RCC 7860 (cell line): ENCODE data around the gene RTF2.

Source experiments
- DNase-seq: peaks from one replicate; pipeline ENCODE4 v3.0.0-alpha.2; 2015; ENCODE audit warnings: low spot score
- FAIRE-seq: peaks from 2 replicates; lab custom pipeline; 2012; peaks lifted over from hg19 to GRCh38; lab: Jason Lieb, UNC

Gene RTF2

DNA sequence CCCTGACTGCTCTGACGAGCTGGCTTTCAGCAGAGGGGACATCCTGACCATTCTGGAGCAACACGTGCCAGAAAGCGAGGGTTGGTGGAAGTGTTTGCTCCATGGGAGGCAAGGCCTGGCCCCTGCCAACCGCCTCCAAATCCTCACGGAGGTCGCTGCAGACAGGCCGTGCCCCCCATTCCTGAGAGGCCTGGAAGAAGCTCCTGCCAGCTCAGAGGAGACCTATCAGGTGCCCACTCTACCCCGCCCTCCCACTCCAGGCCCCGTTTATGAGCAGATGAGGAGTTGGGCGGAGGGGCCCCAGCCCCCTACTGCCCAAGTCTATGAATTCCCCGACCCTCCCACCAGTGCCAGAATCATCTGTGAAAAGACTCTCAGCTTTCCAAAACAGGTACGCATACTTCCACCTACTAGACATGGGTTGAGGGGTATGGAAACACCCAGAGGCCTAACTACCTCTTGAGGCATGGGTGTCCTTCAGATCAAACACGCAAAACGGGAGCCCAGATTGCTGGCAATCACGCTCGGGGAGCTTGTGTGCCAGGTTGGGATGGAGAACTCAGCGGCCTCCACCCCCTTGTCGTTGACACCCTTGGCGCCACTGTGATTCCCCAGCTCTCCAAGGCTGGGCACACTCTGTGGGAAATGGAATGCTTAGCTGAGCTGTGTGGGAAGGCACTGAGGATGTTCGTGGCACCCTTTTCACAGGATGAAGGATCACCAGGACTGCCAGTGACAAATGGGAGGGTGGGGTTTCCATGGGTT lies 31.0 kb upstream of the RTF2 start:
- DNase-seq (no peak), FAIRE-seq (no peak)

DNA sequence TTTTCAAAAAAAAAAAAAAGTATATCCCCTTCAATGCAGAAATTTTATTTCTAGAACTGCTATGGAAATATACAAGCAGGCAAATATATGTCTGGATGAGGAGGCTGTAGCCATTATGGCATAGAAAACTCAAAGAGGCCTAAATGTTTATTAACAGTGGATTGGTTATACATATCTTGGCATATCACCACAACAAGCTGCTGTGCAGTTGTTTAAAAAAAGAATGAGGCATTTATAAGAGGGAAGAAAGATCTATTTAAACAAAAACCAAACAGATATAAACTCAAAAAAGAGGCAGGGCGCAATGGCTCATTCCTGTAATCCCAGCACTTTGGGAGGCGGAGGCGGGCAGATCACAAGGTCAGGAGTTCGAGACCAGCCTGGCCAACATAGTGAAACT lies 30.1 kb upstream of the RTF2 start:
- DNase-seq (no peak), FAIRE-seq (no peak)

DNA sequence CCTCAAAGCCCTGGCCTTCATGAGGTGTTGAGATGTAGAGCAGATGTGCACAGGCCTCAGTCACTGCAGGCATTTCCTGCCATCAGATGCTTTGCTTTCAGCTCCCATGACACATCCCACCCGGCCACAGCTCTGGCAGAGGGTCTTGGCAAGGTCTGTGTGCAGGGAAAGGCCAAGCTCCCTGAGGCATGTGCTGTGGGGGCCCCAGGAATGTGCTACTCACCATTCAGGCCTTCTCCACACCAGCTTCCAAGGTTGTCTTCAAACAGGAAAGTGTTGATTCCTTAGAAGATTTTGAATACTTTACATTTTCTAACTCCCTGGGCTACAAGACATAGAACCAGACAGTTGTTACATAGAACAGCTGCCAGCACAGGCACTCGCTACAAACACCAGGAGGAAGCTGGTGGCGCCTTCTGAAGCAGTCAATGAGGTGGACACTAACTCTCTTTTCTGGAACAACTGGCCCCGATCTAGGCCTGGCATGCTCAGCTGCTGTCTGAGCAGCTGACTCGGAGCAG lies 28.6 kb upstream of the RTF2 start:
- no peak for FAIRE-seq
- DNase-seq, result peak; percentile 15

DNA sequence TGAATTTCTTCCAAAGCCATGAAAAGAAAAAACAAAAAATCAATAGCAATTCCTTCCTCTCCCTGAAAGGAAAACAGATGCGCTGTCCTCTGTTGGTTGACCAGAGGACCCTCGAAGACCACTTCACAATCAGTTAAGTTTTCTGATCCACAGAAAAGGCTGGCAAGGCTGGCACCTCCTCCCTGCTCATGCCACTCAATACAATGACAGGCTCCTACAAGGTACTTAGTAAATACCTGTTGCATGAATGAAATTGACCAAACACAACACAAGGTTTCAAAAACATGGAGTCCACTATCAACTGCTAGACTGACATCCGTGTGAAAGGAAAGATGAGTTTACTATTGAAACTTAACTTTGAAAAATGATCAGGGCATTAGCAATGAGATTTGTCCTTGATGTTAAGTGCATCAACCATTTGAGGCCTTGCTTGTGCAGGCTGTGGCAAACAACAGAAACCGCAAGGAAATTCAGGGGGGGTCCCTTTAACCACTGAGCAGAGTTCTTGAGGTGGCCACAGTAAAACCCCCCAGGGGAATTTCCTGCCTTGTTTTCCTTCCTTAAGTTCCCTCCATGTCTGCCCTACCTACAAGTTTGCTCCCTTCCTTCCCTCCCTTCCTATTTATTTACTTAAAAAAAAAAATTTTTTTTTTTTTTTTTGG lies 27.9 kb upstream of the RTF2 start:
- FAIRE-seq, result no peak
- no peak for DNase-seq

DNA sequence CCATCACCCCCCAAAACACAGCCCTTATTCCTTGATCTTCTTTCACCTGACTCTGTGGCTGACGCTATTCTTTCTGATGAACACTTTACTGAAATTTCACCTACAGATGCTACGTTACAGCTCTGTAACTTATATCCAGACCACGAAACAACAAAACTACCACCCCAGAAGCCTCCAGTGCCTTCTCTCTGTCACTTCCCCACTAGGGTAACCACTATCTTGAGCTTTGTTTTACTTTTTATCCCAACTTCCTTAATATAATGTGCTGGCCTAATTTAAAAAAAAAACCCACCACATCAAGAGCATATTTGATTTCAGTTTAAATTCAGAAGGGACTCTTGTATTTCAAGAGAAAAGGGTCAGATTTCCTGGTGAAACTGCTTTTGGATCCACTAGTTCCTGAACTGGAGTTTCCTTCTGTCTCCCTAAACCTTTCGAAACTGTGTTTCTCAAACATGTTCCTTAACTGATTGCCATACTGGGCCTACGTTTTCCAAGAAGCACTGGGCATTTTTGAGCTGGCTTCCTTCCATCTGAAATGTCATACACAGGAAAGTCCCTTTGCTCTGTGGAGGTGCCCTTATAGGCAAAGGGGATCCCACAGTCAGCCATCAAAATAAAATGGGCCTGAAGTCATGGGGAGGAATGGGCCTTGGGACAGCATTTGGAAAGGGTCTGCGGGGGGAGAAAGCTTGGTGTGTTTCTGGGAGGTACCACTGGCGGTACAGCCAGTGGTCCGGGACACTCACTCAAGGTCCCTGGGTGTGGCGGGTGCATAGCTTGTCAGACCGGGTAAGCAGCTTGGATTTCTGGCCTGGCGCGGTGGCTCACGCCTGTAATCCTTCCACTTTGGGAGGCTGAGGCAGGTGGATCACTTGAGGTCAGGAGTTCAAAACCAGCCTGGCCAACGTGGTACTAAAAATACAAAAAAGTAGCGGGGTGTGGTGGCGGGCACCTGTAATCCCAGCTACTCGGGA lies 25.8 kb upstream of the RTF2 start:
- FAIRE-seq (no peak), DNase-seq (no peak)

DNA sequence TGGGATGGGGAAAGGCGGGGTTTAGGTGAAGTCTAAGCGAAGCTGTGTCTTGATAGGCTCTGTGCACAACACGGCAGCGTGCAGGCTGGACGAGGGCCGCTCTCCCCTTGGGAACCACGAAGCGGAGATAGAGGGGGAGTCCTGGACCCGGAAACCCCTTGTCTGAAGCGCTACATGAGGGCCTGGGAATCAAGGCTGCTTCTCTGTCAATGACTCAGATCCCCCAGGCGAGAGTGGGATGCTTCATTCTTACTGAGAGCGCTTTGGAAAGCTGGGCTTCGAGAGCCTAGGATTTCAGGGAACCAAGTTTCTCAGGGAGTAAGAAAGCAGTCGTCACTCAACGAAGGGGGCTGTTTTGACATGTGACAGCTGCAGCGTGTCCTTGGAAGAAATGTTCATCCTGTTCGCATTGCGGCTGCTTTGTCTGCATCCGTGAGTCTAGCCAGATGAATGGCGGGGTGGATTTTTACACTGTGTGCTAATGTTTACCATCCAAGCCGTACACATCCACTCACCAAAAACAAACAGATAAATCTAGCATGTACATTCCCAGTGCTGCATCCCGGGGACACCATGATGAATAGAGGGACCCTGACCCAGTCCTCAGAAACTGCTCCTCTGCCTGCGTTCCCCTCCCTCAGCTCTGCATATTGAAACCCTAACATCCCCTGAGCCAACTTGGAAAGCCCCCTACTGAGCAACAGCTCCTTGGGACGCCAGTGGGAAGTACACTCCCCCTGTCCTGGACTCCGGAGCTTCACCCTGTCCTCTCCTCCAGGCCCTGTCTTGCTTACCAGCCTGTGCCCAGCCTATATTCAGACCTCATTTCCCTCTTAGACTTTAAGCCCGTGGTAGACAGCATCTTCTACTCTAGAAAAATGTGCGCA lies 24.5 kb upstream of the RTF2 start:
- FAIRE-seq (no peak), DNase-seq (no peak)

DNA sequence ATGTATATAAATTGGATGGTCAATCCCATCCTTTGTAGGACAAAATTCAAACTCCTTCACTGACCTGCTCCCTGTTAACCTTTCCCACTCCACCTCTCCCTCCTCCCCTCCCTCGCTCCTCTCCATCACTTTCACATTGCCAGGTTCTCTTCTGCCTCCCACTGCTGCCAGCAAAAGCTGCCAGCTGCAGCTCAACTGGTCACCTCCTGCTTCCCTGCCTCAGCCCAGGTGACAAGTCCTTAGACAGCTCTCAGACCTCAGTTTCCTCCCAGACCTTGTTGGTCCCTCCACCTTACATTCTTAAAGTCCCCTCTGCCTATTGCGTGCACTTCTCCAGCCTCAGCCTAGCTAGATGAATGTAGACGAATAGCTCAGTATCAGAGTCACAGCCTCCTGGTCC lies 23.3 kb upstream of the RTF2 start:
- no peak for FAIRE-seq

DNA sequence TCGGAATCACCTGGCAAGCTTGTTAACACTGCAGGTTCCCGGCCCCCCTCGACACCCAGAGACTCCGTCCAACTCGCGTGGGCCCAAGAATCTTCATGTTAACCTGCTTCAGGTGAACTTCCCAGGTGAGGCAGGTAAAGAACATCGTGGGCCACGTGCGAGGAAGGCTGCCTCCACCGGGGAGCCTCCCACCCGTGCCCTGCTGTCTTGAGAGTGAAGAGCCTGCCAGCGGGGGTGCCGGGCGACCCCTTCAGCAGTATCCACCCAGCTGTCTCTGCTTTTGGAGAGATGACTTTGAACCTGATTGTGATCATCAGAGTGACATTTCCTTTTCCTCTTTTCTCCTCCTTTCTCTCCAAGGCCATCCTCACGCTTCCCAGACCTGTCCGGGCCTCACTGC lies 22.9 kb upstream of the RTF2 start:
- FAIRE-seq (no peak), DNase-seq (no peak)

More for the DNA sequence above, 23.3 kb upstream of the RTF2 start:
- no peak for DNase-seq

DNA sequence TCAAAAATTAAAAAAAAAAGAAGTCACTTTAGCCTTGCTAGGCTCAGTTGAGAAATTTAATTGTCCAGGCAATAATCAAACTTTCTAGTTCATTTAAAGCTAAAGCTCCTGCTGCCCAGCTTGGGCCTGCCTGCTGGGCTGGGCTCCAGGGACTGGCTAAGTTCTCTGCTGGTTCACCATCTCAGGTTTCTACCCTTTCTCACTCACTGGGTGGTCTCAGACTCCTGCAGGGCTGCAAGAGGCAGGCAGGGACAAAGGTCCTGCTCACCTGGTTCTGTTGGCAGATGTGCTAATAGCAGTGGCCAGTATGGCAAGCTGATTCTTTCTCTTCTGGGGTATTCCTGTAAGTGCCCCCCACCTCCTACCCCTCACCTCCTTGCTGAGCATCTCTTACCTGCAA lies 21.2 kb upstream of the RTF2 start:
- no peak for DNase-seq
- no peak for FAIRE-seq

DNA sequence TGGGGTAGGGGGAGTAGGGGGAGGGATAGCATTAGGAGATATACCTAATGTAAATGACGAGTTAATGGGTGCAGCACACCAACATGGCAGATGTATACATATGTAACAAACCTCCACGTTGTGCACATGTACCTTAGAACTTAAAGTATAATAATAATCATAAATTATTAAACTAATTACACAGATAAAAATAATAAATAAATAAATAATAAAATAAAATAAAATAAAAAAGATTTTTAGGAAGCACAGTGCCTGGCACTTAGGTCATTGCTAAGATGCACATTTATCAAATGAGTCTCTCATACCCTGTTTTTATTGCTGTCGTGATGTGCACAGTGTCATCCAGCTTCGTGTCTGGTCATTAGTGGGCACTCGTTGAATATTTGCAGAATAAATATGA lies 19.0 kb upstream of the RTF2 start:
- FAIRE-seq (no peak), DNase-seq (no peak)

DNA sequence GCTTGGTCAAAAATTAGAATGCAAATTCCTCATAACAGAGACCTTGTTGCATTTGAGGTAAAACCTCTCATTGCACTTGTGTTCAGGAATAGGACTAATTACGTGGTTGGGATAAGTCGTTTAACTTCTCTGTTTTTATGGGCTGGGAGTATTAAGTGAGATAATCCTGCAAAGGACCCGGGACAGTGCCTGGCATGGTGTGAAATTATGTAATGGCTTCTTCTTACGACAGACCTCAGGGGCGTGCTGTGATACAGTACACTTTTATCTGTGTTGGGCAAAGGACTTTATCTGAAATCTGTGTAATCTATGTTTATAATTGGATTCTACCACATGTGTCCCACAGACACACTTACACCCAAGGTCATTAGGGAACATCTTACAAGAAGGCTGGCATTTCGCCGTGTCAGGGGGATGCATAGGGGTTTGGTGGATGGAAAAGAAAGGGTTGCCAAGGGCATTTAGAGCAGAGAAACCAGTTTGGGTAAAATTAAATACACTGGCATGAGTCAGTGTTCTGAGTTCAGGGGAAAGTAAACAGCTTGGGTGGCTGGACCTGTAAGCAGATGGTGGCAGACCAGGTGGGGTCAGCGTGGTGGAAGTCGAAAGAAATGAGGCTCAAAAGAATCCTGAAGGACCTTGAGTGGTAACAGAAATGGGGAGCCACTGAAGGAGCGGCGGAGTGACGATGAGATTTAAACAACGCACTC lies 17.2 kb upstream of the RTF2 start:
- no peak for DNase-seq
- FAIRE-seq, result no peak

DNA sequence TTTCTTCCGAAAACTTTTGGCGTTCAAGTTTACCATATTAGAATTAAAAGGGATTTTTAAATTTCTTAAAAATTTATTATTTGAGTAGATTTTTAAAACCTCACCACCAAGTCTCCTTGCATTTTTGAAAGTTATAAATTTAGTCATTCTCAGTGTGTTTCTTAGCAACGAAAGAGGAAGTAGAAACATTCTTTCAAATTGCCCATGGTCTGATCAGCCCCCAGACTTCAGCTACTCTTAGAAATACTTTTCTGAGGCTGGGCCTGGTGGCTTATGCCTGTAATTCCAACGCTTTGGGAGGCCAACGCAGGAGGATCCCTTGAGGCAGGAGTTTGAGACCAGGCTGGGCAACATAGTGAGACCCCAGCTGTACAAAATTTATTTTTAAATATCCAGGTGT lies 15.1 kb upstream of the RTF2 start:
- FAIRE-seq, result no peak
- DNase-seq, result no peak

DNA sequence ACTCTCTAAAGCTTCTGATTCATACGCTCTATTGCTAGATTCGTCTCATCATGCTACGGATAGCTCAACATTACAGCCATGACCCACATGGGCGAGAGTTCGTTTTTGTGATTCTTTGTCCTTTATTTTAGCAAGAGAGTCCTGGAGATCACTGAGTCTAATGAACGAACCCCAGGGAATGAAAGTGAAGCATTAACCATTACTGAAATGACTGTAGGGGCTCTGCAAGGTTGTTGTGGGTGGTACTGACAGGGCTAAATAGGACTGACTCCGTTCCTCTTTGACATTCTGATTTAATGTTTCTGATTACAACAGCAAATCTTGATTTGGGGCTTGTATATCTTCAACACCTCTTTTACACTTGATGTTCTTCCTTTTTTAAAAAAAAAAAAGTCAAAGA lies 13.7 kb upstream of the RTF2 start:
- no peak for FAIRE-seq
- no peak for DNase-seq

DNA sequence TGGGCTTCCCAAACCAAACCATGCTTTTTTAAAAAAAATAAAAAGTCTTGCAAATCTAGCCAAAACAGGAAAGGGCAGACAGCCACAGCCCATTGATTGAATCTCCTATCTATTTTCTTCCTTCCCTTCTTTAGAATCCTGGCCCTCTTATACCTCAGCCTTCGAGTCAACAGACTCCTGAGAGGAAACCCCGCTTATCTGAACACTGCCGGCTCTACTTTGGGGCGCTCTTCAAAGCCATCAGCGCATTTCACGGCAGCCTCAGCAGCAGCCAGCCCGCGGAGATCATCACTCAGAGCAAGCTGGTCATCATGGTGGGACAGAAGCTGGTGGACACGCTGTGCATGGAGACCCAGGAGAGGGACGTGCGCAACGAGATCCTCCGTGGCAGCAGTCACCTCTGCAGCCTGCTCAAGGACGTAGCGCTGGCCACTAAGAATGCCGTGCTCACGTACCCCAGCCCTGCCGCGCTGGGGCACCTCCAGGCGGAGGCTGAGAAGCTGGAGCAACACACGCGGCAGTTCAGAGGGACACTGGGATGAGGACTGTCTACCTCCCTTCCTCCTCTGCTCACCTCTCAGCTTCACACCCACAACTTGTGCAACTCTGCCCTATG lies 10.1 kb upstream of the RTF2 start:
- FAIRE-seq (no peak), DNase-seq (no peak)

DNA sequence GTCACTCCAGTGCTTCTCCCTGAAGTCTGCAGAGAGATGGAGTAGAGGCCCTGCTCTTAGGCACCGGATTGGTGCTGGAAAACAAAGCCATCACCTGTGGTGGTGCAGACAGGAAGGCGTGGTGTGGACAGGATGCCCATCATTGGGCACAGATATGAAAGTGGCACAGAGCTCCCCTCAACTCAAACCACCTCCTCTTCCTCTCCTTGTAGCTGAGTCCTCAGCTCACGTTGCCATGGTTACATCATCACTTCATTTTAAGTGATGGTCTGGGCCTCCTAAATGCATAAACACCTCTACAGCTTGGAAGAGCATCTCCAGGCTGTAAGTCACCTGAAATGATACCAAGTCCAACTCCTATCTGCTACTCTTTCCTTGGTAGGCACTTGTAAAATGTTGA lies 8.0 kb upstream of the RTF2 start:
- DNase-seq, result no peak
- FAIRE-seq, result no peak

DNA sequence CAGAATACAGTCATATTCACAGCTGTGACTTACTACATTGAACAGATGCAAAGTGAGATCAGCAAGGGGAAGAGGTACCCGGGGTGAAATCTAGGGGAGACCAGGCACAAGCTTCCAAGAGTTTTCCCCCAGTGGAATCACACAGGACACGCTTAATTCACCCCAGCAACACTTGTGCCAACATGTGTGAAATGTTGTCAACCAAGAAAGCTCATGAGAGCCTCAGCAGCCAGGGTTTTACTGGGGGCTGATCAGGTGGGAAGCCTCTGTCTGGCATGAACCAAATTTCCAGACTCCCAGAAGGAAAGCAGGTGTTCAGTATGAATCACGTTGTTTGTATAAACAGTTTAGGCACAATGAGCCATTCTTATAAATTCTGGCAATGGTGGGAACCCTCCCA lies 6.9 kb upstream of the RTF2 start:
- FAIRE-seq (no peak), DNase-seq (no peak)

DNA sequence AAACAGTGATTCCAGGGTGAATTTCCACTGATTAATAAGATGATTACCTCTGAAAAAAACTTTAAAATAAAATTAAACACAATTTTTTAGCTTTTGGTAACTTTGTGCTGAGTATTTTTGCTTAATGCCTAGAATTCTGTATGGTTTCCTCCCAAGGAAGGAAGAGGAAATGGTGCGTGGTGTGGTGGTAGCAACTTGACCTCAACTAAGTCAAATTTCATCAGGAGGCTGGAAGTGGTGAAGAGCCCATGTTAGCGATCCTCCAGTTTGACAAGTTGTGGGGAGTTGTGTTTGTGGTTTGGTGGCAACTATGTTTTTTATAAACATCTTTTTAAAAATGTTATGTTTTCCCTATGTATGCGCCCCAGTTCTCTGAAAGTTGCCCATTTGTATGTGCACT lies 5.0 kb upstream of the RTF2 start:
- FAIRE-seq, result no peak

DNA sequence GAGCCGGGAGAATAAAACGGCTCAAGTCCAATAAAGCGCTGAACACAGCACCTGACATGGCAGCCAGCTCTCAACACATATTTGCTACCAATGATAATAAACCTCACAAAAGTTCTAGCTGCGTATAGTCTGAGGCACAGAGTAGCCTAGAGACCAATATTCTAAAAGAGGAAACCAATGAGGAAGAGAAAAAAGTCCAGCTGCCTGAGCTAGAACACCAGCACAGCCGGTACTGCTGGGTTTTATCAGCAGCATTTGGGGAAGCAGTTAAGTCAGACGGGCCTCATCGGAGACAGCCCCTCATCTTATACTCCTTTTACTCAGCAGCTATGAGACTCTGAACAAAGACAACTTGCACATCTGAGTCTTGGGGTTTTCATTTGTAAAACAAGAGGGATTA lies 2.4 kb upstream of the RTF2 start:
- FAIRE-seq (no peak), DNase-seq (no peak)

More for the DNA sequence above, 5.0 kb upstream of the RTF2 start:
- no peak for DNase-seq

DNA sequence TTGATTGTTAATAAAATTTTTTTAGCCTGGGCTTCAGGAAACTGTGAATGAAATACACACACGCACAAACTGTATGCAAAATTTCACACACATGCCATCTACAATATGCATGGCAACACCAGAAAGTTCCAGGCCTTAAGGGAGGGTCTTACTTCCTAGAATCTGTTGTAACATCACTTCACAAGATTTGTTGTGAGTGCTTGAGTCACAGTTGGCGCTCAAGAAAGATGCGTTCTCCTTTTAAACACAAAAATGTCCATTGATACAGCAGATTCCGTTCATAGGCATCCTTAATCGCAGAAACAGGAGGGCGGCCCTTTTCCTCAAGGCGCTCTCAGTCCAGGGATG lies 485 bp upstream of the RTF2 start:
- no peak for FAIRE-seq
- DNase-seq, result no peak
